Activated CD4-positive, alpha-beta memory T cell treated with anti-CD3 and anti-CD28 coated beads for 36 hours (primary cell): ENCODE results near the gene C1orf159. TPM values are rescaled to one million over a fixed set of nuclear protein-coding genes. Genes with fewer than 3 reads are reported as not detected.
"Not testable (repeated sequence)": the region's sequence is repeated elsewhere in the genome, so short reads cannot be mapped to it uniquely, and the experiment has no call there.

Source experiments
- CTCF ChIA-PET: fragments of 350-600 bp; sonication (Branson Sonifier 250); formaldehyde crosslinking; loops from one replicate; lab custom pipeline; 2021; ENCODE audit warnings: antibody characterized with exemption, inconsistent platforms; lab: Charles Lee
- POLR2A ChIA-PET: fragments of 350-600 bp; sonication (Branson Sonifier 250); formaldehyde crosslinking; loops from one replicate; lab custom pipeline; 2021; ENCODE audit warnings: antibody characterized with exemption; lab: Charles Lee
- DNase-seq: peaks from one replicate; pipeline ENCODE4 v3.0.0-alpha.2; 2020
- H3K27ac Mint-ChIP-seq: one replicate; pipeline ENCODE4 v1.8.0; 2021; ENCODE audit warnings: mixed read lengths
- H3K27me3 Mint-ChIP-seq: one replicate; pipeline ENCODE4 v1.8.0; 2021; ENCODE audit warnings: mixed read lengths
- H3K36me3 Mint-ChIP-seq: one replicate; pipeline ENCODE4 v1.8.0; 2021; ENCODE audit warnings: mixed read lengths
- H3K4me1 Mint-ChIP-seq: one replicate; pipeline ENCODE4 v1.8.0; 2021; ENCODE audit warnings: low read depth, mixed read lengths
- H3K4me3 Mint-ChIP-seq: one replicate; pipeline ENCODE4 v1.8.0; 2021; ENCODE audit warnings: mild to moderate bottlenecking, mixed read lengths
- H3K9me3 Mint-ChIP-seq: one replicate; pipeline ENCODE4 v1.8.0; 2021; ENCODE audit warnings: mixed read lengths
- intact Hi-C: fragments of 100-400 bp; cut with micrococcal nuclease; formaldehyde crosslinking; loops from one replicate; pipeline ENCODE4 v1.15.1; 2023
- total RNA-seq, 2 experiments: library from RNA; stranded (reverse); gene quantifications; one replicate each; pipeline ENCODE4 v1.2.3, GENCODE V29; 2021

The C1orf159 gene
- total RNA-seq, 2 experiments from 2014 or later = 19.5 to 20.5 TPM

- intact Hi-C loops = loop anchor here (5.0 to 10.0 kb wide), 3 partner anchors 45 to 155 kb away; partner anchors contain the start of genes KLHL17 and PLEKHN1
- ChIA-PET POLR2A (interaction anchor here (1.4 kb wide), 1 partner anchor 77 kb away, joined by 4 read pairs; no protein-coding TSS in a partner anchor), CTCF (interaction anchor here (0.7 to 5.1 kb wide), 4 partner anchors 21 to 79 kb away, joined by 4 to 55 read pairs (median 6); partner anchors contain the start of gene PERM1)
- Mint-ChIP-seq H3K4me1 (peaks cover 41% of the 10 kb centered on the region), H3K27me3 (peaks cover 23% of the 10 kb centered on the region), H3K36me3 (peaks cover 15% of the 10 kb centered on the region), H3K9me3 (no peaks in the 10 kb centered on the region), H3K27ac (no peak overlapping the region), H3K4me3 (peak overlapping the region; percentile 74)
- no peak for DNase-seq
Observed at GRCh38 chr1:1061682-1062345, 54.1 kb downstream of the C1orf159 start.

- Mint-ChIP-seq H3K27me3 (peaks cover 28% of the 10 kb centered on the region), H3K36me3 (peaks cover 15% of the 10 kb centered on the region), H3K27ac (no peak overlapping the region), H3K9me3 (no peaks in the 10 kb centered on the region), H3K4me1 (peaks cover 31% of the 10 kb centered on the region), H3K4me3 (peak overlapping the region; percentile 83)
- POLR2A ChIA-PET = interaction anchor here (0.5 kb wide), 1 partner anchor 156 kb away, joined by 3 read pairs; no protein-coding TSS in a partner anchor
- no peak for DNase-seq
- intact Hi-C loops = loop anchor here (5.0 to 10.0 kb wide), 3 partner anchors 43 to 157 kb away; partner anchors contain the start of genes KLHL17 and PLEKHN1
- CTCF ChIA-PET = interaction anchor here (1.1 to 2.9 kb wide), 2 partner anchors 43 to 76 kb away, joined by 3 to 15 read pairs; no protein-coding TSS in a partner anchor
Observed at GRCh38 chr1:1060281-1061000, 55.4 kb downstream of the C1orf159 start.

- peak overlapping the region; percentile 83 for H3K4me3 Mint-ChIP-seq
- DNase-seq = peak; percentile 94
- peaks cover 28% of the 10 kb centered on the region for H3K27me3 Mint-ChIP-seq
- peaks cover 15% of the 10 kb centered on the region for H3K36me3 Mint-ChIP-seq
- intact Hi-C loops = loop anchor here (5.0 to 10.0 kb wide), 3 partner anchors 42 to 158 kb away; partner anchors contain the start of genes KLHL17 and PLEKHN1
- no peak overlapping the region for H3K27ac Mint-ChIP-seq
- no peaks in the 10 kb centered on the region for H3K9me3 Mint-ChIP-seq
- ChIA-PET CTCF (interaction anchor here (0.6 to 2.9 kb wide), 4 partner anchors 9 to 75 kb away, joined by 3 to 15 read pairs (median 4); no protein-coding TSS in a partner anchor), POLR2A (interaction anchor here (0.9 kb wide), 2 partner anchors 12 to 69 kb away, joined by 3 read pairs; no protein-coding TSS in a partner anchor)
- peaks cover 28% of the 10 kb centered on the region for H3K4me1 Mint-ChIP-seq
Observed at GRCh38 chr1:1059494-1060280, 56.2 kb downstream of the C1orf159 start.

- ChIA-PET CTCF (interaction anchor here (0.6 to 2.9 kb wide), 5 partner anchors 8 to 191 kb away, joined by 3 to 15 read pairs (median 3); no protein-coding TSS in a partner anchor), POLR2A (interaction anchor here (0.9 kb wide), 2 partner anchors 12 to 68 kb away, joined by 3 read pairs; no protein-coding TSS in a partner anchor)
- no peak overlapping the region for H3K27ac Mint-ChIP-seq
- H3K4me1 Mint-ChIP-seq = peaks cover 23% of the 10 kb centered on the region
- peaks cover 28% of the 10 kb centered on the region for H3K27me3 Mint-ChIP-seq
- H3K4me3 Mint-ChIP-seq = peak overlapping the region; percentile 72
- intact Hi-C loops = no loop called here
- no peaks in the 10 kb centered on the region for H3K9me3 Mint-ChIP-seq
- no peak for DNase-seq
- peaks cover 15% of the 10 kb centered on the region for H3K36me3 Mint-ChIP-seq
Observed at GRCh38 chr1:1058921-1059493, 56.9 kb downstream of the C1orf159 start.

- POLR2A ChIA-PET = interaction anchor here (0.9 kb wide), 1 partner anchor 11 kb away, joined by 3 read pairs; no protein-coding TSS in a partner anchor
- DNase-seq = no peak
Observed at GRCh38 chr1:1058088-1058905, 57.6 kb downstream of the C1orf159 start.

GRCh38 chr1:1057769-1058087 lies 58.2 kb downstream of the C1orf159 start:
- intact Hi-C loops = not testable (repeated sequence)
- H3K4me1 Mint-ChIP-seq = peaks cover 16% of the 10 kb centered on the region

More at GRCh38 chr1:1058088-1058905, 57.6 kb downstream of the C1orf159 start:
- no peak overlapping the region for H3K27ac Mint-ChIP-seq
- intact Hi-C loops = no loop called here
- H3K4me3 Mint-ChIP-seq = peak overlapping the region; percentile 72
- H3K9me3 Mint-ChIP-seq = no peaks in the 10 kb centered on the region
- peaks cover 21% of the 10 kb centered on the region for H3K4me1 Mint-ChIP-seq
- peaks cover 15% of the 10 kb centered on the region for H3K36me3 Mint-ChIP-seq
- CTCF ChIA-PET = interaction anchor here (0.8 to 2.9 kb wide), 3 partner anchors 18 to 192 kb away, joined by 3 to 15 read pairs (median 5); no protein-coding TSS in a partner anchor
- peaks cover 28% of the 10 kb centered on the region for H3K27me3 Mint-ChIP-seq

GRCh38 chr1:1055841-1056736 lies 59.8 kb downstream of the C1orf159 start:
- ChIA-PET POLR2A (no interaction called here), CTCF (no interaction called here)
- intact Hi-C loops = no loop called here
- H3K4me3 Mint-ChIP-seq = no peak overlapping the region
- H3K27me3 Mint-ChIP-seq = peaks cover 27% of the 10 kb centered on the region
- peaks cover 7% of the 10 kb centered on the region for H3K36me3 Mint-ChIP-seq
- H3K27ac Mint-ChIP-seq = no peak overlapping the region
- DNase-seq = no peak
- peaks cover 11% of the 10 kb centered on the region for H3K4me1 Mint-ChIP-seq
- H3K9me3 Mint-ChIP-seq = no peaks in the 10 kb centered on the region

More at GRCh38 chr1:1057769-1058087, 58.2 kb downstream of the C1orf159 start:
- POLR2A ChIA-PET, DNase-seq, H3K9me3 Mint-ChIP-seq, H3K27ac Mint-ChIP-seq, H3K4me3 Mint-ChIP-seq: not testable (repeated sequence)
- Mint-ChIP-seq H3K36me3 (peaks cover 12% of the 10 kb centered on the region), H3K27me3 (peaks cover 28% of the 10 kb centered on the region)
- CTCF ChIA-PET = interaction anchor here (0.6 to 1.9 kb wide), 2 partner anchors 18 to 72 kb away, joined by 3 to 5 read pairs; no protein-coding TSS in a partner anchor

GRCh38 chr1:1054971-1055370 lies 60.9 kb downstream of the C1orf159 start:
- H3K36me3 Mint-ChIP-seq = no peaks in the 10 kb centered on the region
- CTCF ChIA-PET = no interaction called here
- peaks cover 5% of the 10 kb centered on the region for H3K4me1 Mint-ChIP-seq
- peaks cover 21% of the 10 kb centered on the region for H3K27me3 Mint-ChIP-seq
- no peak overlapping the region for H3K4me3 Mint-ChIP-seq
- DNase-seq = no peak
- intact Hi-C loops = no loop called here
- POLR2A ChIA-PET = no interaction called here
- no peak overlapping the region for H3K27ac Mint-ChIP-seq
- no peaks in the 10 kb centered on the region for H3K9me3 Mint-ChIP-seq

- ChIA-PET CTCF (interaction anchor here (0.9 kb wide), 1 partner anchor 9 kb away, joined by 3 read pairs; no protein-coding TSS in a partner anchor), POLR2A (no interaction called here)
- intact Hi-C loops = no loop called here
Observed at GRCh38 chr1:1054099-1054700, 61.7 kb downstream of the C1orf159 start.

More at GRCh38 chr1:1054099-1054700, 61.7 kb downstream of the C1orf159 start:
- H3K27ac Mint-ChIP-seq = no peak overlapping the region
- H3K4me3 Mint-ChIP-seq = no peak overlapping the region
- DNase-seq = no peak
- H3K27me3 Mint-ChIP-seq = peaks cover 21% of the 10 kb centered on the region
- H3K4me1 Mint-ChIP-seq = peaks cover 5% of the 10 kb centered on the region
- no peaks in the 10 kb centered on the region for H3K9me3 Mint-ChIP-seq
- no peaks in the 10 kb centered on the region for H3K36me3 Mint-ChIP-seq
